ENCODE measurements around the gene CHST1. TPM values are rescaled to one million over a fixed set of nuclear protein-coding genes. Genes with fewer than 3 reads are reported as not detected.

The CHST1 gene
- total and polyA plus RNA-seq, 4 donors, result 6.0 to 31.0 (median 13.1) TPM

GRCh38 chr11:45669956-45670355, 4.5 kb upstream of the CHST1 start:
- Histone ChIP-seq H3K4me3 (ENCODE audit: low read length in 2 of 2) (no peak overlapping the region), H3K4me1 (ENCODE audit: control insufficient read depth in 1 of 2, insufficient read depth in 2 of 2, low read length in 2 of 2) (no peaks in the 10 kb centered on the region), H3K27ac (ENCODE audit: low read depth in 1 of 2, low read length in 2 of 2) (no peak overlapping the region), H3K27me3 (ENCODE audit: control insufficient read depth in 1 of 2, insufficient read depth in 2 of 2, low read length in 1 of 2) (no peaks in the 10 kb centered on the region), H3K9me3 (ENCODE audit: control insufficient read depth, low read length) (no peaks in the 10 kb centered on the region), H3K36me3 (ENCODE audit: control insufficient read depth in 1 of 2, insufficient read depth in 2 of 2, low read length in 1 of 2) (no peaks in the 10 kb centered on the region)
- intact Hi-C loops (cut with DNase I), result loop anchor here in 1 of 2 donors (10.0 kb wide), 1 partner anchor 85 kb away; no protein-coding TSS in a partner anchor
- peak; percentile 7 to 18 for DNase-seq
- 92 to 96% methylated on average over 4 of the region's 4 CpGs for WGBS, 2 donors
- no peak for ATAC-seq (ENCODE audit: low FRiP score)

GRCh38 chr11:45669146-45669545, 3.7 kb upstream of the CHST1 start:
- H3K4me3 ChIP-seq (ENCODE audit: low read length in 2 of 2), result no peak overlapping the region
- H3K27me3 ChIP-seq (ENCODE audit: control insufficient read depth in 1 of 2, insufficient read depth in 2 of 2, low read length in 1 of 2), result no peaks in the 10 kb centered on the region
- intact Hi-C loops (cut with DNase I), result loop anchor here in 1 of 2 donors (10.0 kb wide), 1 partner anchor 86 kb away; no protein-coding TSS in a partner anchor
- no peaks in the 10 kb centered on the region for H3K4me1 ChIP-seq (ENCODE audit: control insufficient read depth in 1 of 2, insufficient read depth in 2 of 2, low read length in 2 of 2)
- H3K36me3 ChIP-seq (ENCODE audit: control insufficient read depth in 1 of 2, insufficient read depth in 2 of 2, low read length in 1 of 2), result no peaks in the 10 kb centered on the region
- peak in 1 of 2 donors; percentile 7 for DNase-seq
- ATAC-seq (ENCODE audit: low FRiP score), result no peak
- no peaks in the 10 kb centered on the region for H3K9me3 ChIP-seq (ENCODE audit: control insufficient read depth, low read length)
- H3K27ac ChIP-seq (ENCODE audit: low read depth in 1 of 2, low read length in 2 of 2), result no peak overlapping the region
- 93 to 98% methylated on average over 3 of the region's 3 CpGs for WGBS, 2 donors

- ATAC-seq (ENCODE audit: low FRiP score) (no peak), DNase-seq (peak in 1 of 2 donors; percentile 20)
- Histone ChIP-seq H3K27ac (ENCODE audit: low read depth in 1 of 2, low read length in 2 of 2) (no peak overlapping the region), H3K36me3 (ENCODE audit: control insufficient read depth in 1 of 2, insufficient read depth in 2 of 2, low read length in 1 of 2) (no peaks in the 10 kb centered on the region), H3K9me3 (ENCODE audit: control insufficient read depth, low read length) (no peaks in the 10 kb centered on the region), H3K4me1 (ENCODE audit: control insufficient read depth in 1 of 2, insufficient read depth in 2 of 2, low read length in 2 of 2) (no peaks in the 10 kb centered on the region), H3K4me3 (ENCODE audit: low read length in 2 of 2) (no peak overlapping the region), H3K27me3 (ENCODE audit: control insufficient read depth in 1 of 2, insufficient read depth in 2 of 2, low read length in 1 of 2) (no peaks in the 10 kb centered on the region)
- intact Hi-C loops (cut with DNase I), result loop anchor here in 1 of 2 donors (10.0 kb wide), 1 partner anchor 87 kb away; no protein-coding TSS in a partner anchor
- WGBS, 2 donors, result 91% methylated on average over 5 of the region's 5 CpGs
Observed at GRCh38 chr11:45667929-45668680, 2.7 kb upstream of the CHST1 start.

GRCh38 chr11:45666648-45667642, 1.5 kb upstream of the CHST1 start:
- intact Hi-C loops (cut with DNase I), result loop anchor here in 1 of 2 donors (10.0 kb wide), 1 partner anchor 88 kb away; no protein-coding TSS in a partner anchor
- 72 to 74% methylated on average over 12 of the region's 12 CpGs for WGBS, 2 donors
- ATAC-seq (ENCODE audit: low FRiP score) (no peak), DNase-seq (peak in 1 of 2 donors; percentile 48)
- no peaks in the 10 kb centered on the region for H3K36me3 ChIP-seq (ENCODE audit: control insufficient read depth in 1 of 2, insufficient read depth in 2 of 2, low read length in 1 of 2)
- H3K9me3 ChIP-seq (ENCODE audit: control insufficient read depth, low read length), result no peaks in the 10 kb centered on the region
- no peak overlapping the region for H3K4me3 ChIP-seq (ENCODE audit: low read length in 2 of 2)
- no peak overlapping the region for H3K27ac ChIP-seq (ENCODE audit: low read depth in 1 of 2, low read length in 2 of 2)
- H3K27me3 ChIP-seq (ENCODE audit: control insufficient read depth in 1 of 2, insufficient read depth in 2 of 2, low read length in 1 of 2), result no peaks in the 10 kb centered on the region
- H3K4me1 ChIP-seq (ENCODE audit: control insufficient read depth in 1 of 2, insufficient read depth in 2 of 2, low read length in 2 of 2), result no peaks in the 10 kb centered on the region

- no peaks in the 10 kb centered on the region for H3K27me3 ChIP-seq (ENCODE audit: control insufficient read depth in 1 of 2, insufficient read depth in 2 of 2, low read length in 1 of 2)
Observed at GRCh38 chr11:45665933-45666647, 668 bp upstream of the CHST1 start.

GRCh38 chr11:45664376-45665205, 831 bp downstream of the CHST1 start:
- no peaks in the 10 kb centered on the region for H3K27me3 ChIP-seq (ENCODE audit: control insufficient read depth in 1 of 2, insufficient read depth in 2 of 2, low read length in 1 of 2)
- H3K4me3 ChIP-seq (ENCODE audit: low read length in 2 of 2), result peak overlapping the region; percentile 88
- no peaks in the 10 kb centered on the region for H3K4me1 ChIP-seq (ENCODE audit: control insufficient read depth in 1 of 2, insufficient read depth in 2 of 2, low read length in 2 of 2)
- 0% methylated on average over 59 to 76 of the region's 76 CpGs for WGBS, 2 donors
- DNase-seq, result peak in 1 of 2 donors; percentile 78
- H3K27ac ChIP-seq (ENCODE audit: low read depth in 1 of 2, low read length in 2 of 2), result peak overlapping the region in 1 of 2 donors; percentile 52
- no peaks in the 10 kb centered on the region for H3K36me3 ChIP-seq (ENCODE audit: control insufficient read depth in 1 of 2, insufficient read depth in 2 of 2, low read length in 1 of 2)
- peak; percentile 16 for ATAC-seq (ENCODE audit: low FRiP score)
- intact Hi-C loops (cut with DNase I), result loop anchor here in 1 of 2 donors (10.0 kb wide), 1 partner anchor 90 kb away; no protein-coding TSS in a partner anchor
- no peaks in the 10 kb centered on the region for H3K9me3 ChIP-seq (ENCODE audit: control insufficient read depth, low read length)

More at GRCh38 chr11:45665933-45666647, 668 bp upstream of the CHST1 start:
- 28% methylated on average over 10 of the region's 10 CpGs for WGBS, 2 donors
- intact Hi-C loops (cut with DNase I), result loop anchor here in 1 of 2 donors (10.0 kb wide), 1 partner anchor 89 kb away; no protein-coding TSS in a partner anchor
- ATAC-seq (ENCODE audit: low FRiP score) (peak; percentile 53), DNase-seq (peak in 1 of 2 donors; percentile 56)
- H3K4me1 ChIP-seq (ENCODE audit: control insufficient read depth in 1 of 2, insufficient read depth in 2 of 2, low read length in 2 of 2), result no peaks in the 10 kb centered on the region
- peak overlapping the region in 1 of 2 donors; percentile 23 for H3K27ac ChIP-seq (ENCODE audit: low read depth in 1 of 2, low read length in 2 of 2)
- H3K4me3 ChIP-seq (ENCODE audit: low read length in 2 of 2), result peak overlapping the region; percentile 88
- no peaks in the 10 kb centered on the region for H3K36me3 ChIP-seq (ENCODE audit: control insufficient read depth in 1 of 2, insufficient read depth in 2 of 2, low read length in 1 of 2)
- no peaks in the 10 kb centered on the region for H3K9me3 ChIP-seq (ENCODE audit: control insufficient read depth, low read length)

- H3K4me3 ChIP-seq (ENCODE audit: low read length in 2 of 2), result peak overlapping the region; percentile 88
- H3K27me3 ChIP-seq (ENCODE audit: control insufficient read depth in 1 of 2, insufficient read depth in 2 of 2, low read length in 1 of 2), result no peaks in the 10 kb centered on the region
- intact Hi-C loops (cut with DNase I), result loop anchor here in 1 of 2 donors (10.0 kb wide), 1 partner anchor 91 kb away; no protein-coding TSS in a partner anchor
- no peaks in the 10 kb centered on the region for H3K36me3 ChIP-seq (ENCODE audit: control insufficient read depth in 1 of 2, insufficient read depth in 2 of 2, low read length in 1 of 2)
- WGBS, 2 donors, result 52 to 53% methylated on average over 13 of the region's 13 CpGs
- DNase-seq (peak in 1 of 2 donors; percentile 72), ATAC-seq (ENCODE audit: low FRiP score) (no peak)
- H3K27ac ChIP-seq (ENCODE audit: low read depth in 1 of 2, low read length in 2 of 2), result no peak overlapping the region
- H3K4me1 ChIP-seq (ENCODE audit: control insufficient read depth in 1 of 2, insufficient read depth in 2 of 2, low read length in 2 of 2), result no peaks in the 10 kb centered on the region
- H3K9me3 ChIP-seq (ENCODE audit: control insufficient read depth, low read length), result no peaks in the 10 kb centered on the region
Observed at GRCh38 chr11:45663486-45664375, 1.7 kb downstream of the CHST1 start.

All from aorta (tissue), 5 donors.